HG03103 (cell line): Measurements from ENCODE around the gene UBXN7.
"Not testable (repeated sequence)": the region's sequence is repeated elsewhere in the genome, so short reads cannot be mapped to it uniquely, and the experiment has no call there.

Experiments
- ATAC-seq: cut with Tn5 transposase; IDR thresholded peaks from one replicate; pipeline ENCODE4 v1.9.1; 2021; ENCODE audit warnings: low read depth; ENCODE audit not compliant: unreplicated experiment

Gene UBXN7

DNA sequence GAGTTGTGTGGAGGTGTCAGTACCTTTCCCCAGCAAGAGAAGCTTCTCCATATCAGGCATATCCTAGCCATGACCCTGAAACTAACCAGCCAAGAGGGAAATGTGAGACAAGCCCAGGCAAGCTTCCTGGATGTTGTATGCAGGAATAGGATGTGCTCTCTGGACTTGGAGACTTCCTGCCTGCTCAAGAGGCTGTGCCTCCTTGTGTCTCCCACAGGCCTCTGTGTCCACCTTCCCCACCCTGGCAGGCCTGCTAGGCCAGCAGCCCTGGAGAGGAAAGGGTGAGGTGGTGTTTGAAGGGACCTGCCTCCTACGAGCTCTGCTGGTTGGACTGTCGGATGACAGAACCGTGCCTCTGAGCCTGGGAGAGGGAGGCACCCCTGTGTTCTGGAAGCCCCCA lies 112.1 kb downstream of the UBXN7 start:
- ATAC-seq: no peak

DNA sequence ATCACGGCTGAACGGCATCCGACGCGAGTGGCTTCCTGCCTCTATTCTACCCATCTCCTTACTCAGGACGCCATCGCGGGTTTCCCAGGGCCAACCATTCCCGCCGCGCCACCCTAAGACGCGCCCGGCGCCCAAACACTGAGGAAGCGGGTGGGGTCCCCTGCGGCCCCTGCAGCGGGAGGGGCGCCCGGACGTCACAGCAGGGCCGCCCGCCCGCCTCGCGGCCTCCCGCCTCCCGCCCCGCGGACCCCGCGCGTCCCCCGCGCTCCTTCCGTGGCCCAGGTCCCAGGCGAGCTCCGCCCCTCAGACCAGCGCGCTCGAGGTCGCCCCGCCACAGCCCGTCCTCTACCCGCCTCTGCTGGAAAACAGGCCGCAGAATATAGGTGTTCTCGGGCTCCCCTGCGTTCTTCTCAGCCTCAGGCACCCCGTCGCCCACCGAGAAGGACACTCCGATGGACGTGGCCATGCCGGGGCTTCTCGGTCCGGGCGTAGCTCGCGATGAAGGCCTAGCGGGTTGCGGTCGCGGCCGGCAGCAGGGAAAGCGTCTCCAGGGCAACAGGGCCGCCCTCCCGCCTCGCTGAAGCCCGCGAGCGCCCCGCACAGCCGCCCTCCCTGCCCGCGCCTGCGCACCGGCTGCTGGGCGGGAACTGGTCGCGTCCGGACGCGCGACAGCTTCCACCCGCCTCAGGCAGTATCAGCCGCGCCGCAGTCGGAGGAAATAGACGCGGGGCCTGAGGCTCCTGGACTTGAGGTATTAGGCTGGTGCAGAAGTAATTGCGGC lies 114.3 kb downstream of the UBXN7 start, which contains the start of gene DYNLT2B:
DYNLT2B (minus strand) TSS at position 554 of the 781 bp plus-strand sequence; CDS start at position 466, 88 bp downstream.
- ATAC-seq: peak; percentile 82

DNA sequence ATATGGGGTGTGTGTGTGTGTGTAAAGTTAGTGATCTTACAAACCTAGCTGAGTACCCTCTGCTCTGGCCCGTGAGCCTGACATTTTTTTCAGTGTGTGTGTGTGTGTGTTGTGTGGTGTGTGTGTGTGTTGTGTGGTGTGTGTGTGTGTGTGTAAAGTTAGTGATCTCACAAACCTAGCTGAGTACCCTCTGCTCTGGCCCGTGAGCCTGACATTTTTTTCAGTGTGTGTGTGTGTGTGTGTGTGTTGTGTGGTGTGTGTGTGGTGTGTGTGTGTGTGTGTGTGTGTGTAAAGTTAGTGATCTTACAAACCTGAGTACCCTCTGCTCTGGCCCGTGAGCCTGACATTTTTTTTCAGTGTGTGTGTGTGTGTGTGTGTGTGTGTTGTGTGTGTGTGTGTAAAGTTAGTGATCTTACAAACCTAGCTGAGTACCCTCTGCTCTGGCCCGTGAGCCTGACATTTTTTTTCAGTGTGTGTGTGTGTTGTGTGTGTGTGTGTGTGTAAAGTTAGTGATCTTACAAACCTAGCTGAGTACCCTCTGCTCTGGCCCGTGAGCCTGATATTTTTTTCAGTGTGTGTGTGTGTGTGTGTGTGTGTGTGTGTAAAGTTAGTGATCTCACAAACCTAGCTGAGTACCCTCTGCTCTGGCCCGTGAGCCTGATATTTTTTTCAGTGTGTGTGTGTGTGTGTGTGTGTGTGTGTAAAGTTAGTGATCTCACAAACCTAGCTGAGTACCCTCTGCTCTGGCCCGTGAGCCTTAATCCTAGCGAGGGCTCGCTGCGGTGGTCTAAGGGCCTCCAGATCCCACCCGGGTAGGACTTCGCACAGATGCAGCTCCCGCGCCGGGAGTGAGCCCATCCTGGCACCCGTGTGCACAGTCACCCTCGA lies 115.2 kb downstream of the UBXN7 start:
- ATAC-seq: not testable (repeated sequence)

DNA sequence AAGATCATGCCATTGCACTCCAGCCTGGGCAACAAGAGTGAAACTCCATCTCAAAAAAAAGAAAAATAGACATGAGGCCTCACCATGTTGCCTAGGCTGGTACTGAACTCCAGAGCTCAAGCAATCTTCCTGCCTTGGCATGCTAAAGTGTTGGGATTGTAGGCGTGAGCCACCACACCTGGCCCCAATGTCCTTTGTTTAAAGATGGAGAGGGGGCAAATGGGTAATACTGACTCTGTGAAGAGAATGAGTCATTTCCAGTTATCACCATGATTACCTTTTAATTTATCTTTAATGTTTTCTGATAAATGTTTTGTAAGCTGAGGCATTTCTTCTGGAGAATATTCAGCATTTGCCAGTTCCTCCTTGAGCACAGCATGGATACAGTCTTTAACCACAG lies 116.4 kb downstream of the UBXN7 start:
- ATAC-seq: no peak

DNA sequence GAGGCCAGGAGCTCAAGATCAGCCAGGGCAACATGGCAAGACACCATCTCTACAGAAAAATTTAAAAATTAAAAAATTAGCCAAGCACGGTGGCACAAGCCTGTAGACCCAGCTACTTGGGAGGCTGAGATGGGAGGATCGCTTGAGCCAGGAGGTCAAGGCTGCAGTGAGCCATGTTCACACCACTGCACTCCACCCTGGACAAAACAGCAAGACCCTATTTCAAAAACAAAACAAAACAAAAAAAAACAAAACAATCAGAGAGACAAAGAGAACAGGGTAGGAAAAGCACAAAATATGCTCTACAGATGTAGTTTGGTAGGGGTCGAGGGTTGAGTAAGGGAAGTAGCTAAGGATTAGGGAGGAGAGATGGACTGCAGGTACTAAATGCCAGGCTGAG lies 117.6 kb downstream of the UBXN7 start:
- no peak for ATAC-seq

DNA sequence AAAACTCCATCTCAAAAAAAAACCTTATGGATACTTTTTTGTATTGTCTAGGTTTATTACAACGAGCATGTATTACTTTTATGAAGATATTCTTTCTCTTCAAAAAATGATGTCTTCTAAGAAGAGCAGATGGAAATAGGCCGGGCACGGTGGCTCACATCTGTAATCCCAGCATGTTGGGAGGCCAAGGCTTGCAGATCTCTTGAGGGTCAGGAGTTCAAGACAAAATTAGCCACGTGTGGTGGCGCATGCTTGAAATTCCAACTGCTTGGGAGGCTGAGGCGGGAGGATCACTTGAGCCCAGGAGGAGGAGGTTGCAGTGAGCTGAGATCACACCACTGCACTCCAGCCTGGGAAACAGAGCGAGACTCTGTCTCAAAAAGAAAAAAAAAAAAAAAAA lies 118.1 kb downstream of the UBXN7 start:
- not testable (repeated sequence) for ATAC-seq

DNA sequence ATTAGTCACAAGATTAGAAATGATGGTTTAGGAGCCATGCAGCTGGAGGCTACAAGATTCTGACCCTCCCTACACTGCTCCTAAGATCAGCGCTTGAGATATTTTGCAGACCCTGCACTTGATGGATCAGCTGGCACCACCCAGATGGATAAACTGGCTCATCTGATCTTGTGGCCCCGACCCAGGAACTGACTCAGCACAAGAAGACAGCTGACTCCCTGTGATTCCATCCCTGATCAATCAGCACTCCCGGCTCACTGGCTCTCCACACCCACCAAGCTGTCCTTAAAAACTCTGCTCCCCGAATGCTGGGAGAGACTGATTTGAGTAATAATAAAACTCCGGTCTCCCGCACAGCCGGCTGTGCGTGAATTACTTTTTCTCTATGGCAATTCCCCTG lies 129.3 kb downstream of the UBXN7 start:
- not testable (repeated sequence) for ATAC-seq

DNA sequence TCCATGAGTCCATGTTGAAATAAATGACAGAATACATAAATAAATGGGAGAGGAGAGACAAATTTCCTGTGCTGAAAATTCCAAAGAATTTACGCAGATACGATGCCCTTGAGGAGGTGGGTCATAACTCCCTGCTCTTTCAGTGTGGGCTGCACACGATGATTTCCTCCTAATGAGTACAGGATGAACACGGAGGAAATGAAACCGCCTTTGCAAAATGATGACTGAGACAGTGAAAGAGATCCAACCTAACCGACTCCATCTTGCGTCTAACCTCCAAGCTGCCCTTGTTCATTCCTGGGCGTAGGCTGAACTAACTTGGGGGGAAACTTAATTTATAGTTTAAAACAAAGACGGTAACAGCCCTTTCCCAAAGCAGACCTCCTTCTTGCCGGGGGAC lies 129.7 kb downstream of the UBXN7 start:
- ATAC-seq: not testable (repeated sequence)

DNA sequence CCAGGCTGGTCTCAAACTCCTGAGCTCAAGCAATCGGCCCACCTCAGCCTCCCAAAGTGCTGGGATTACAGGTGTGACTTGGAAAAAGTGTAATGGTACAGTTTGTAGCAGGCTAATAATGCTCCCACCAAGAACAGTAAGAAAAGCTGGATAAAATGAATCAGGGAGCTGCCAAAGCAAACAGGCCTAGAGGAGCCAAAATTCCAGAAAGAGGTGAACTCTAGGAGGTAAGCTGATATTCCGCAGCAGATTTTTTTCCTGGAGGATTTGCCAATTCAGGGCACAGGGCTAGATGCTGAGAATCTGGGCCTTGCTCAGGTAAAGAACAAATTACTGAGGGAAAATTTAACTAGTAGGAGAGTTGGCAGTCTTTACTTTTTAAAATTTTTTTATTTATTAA lies 133.7 kb downstream of the UBXN7 start:
- no peak for ATAC-seq
